ENCODE data around the gene ST3GAL2. TPM values are rescaled to one million over a fixed set of nuclear protein-coding genes. Genes with fewer than 3 reads are reported as not detected.
"Not testable (repeated sequence)": the region's sequence is repeated elsewhere in the genome, so short reads cannot be mapped to it uniquely, and the experiment has no call there.

The ST3GAL2 gene
- total RNA-seq, 4 donors from 2014 or later, result 7.1 to 16.5 (median 11.1) TPM

GRCh38 chr16:70391881-70392481 lies 46.9 kb downstream of the ST3GAL2 start:
- whole genome bisulfite sequencing, result 69% methylated on average over 6 of the region's 7 CpGs
- H3K36me3 ChIP-seq, result peaks cover 13% of the 10 kb centered on the region
- DNase-seq (ENCODE audit: low spot score in 2 of 2), result peak; percentile 86 to 91
- TF ChIP-seq CTCF (IDR thresholded peaks at IDR 0.05) (no peak), EP300 (IDR thresholded peaks at IDR 0.05) (no peak), POLR2AphosphoS5 (IDR thresholded peaks at IDR 0.05) (peak in 2 of 3 donors; percentile 40 to 87)
- peak overlapping the region; percentile 66 for H3K27ac ChIP-seq
- peaks cover 35% of the 10 kb centered on the region for H3K4me1 ChIP-seq
- no peaks in the 10 kb centered on the region for H3K9me3 ChIP-seq
- H3K27me3 ChIP-seq, result no peaks in the 10 kb centered on the region
- H3K4me3 ChIP-seq, result no peak overlapping the region

GRCh38 chr16:70391446-70391845 lies 47.5 kb downstream of the ST3GAL2 start:
- Histone ChIP-seq H3K36me3 (peaks cover 16% of the 10 kb centered on the region), H3K27ac (peak overlapping the region; percentile 66), H3K4me3 (no peak overlapping the region), H3K4me1 (peaks cover 31% of the 10 kb centered on the region), H3K27me3 (no peaks in the 10 kb centered on the region), H3K9me3 (no peaks in the 10 kb centered on the region)
- DNase-seq (ENCODE audit: low spot score in 2 of 2), result no peak
- 87% methylated on average over 3 of the region's 3 CpGs for WGBS
- TF ChIP-seq POLR2AphosphoS5 (IDR thresholded peaks at IDR 0.05), result no peak
- no peak for TF ChIP-seq POLR2A (IDR thresholded peaks at IDR 0.05)
- TF ChIP-seq CTCF (IDR thresholded peaks at IDR 0.05), result no peak
- no peak for TF ChIP-seq EP300 (IDR thresholded peaks at IDR 0.05)

GRCh38 chr16:70390774-70391173 lies 48.1 kb downstream of the ST3GAL2 start:
- Histone ChIP-seq H3K4me1 (peaks cover 29% of the 10 kb centered on the region), H3K9me3 (no peaks in the 10 kb centered on the region), H3K36me3 (peaks cover 16% of the 10 kb centered on the region), H3K4me3 (no peak overlapping the region), H3K27ac (peak overlapping the region; percentile 66), H3K27me3 (no peaks in the 10 kb centered on the region)
- no peak for TF ChIP-seq POLR2A (IDR thresholded peaks at IDR 0.05)
- TF ChIP-seq EP300 (IDR thresholded peaks at IDR 0.05), result no peak
- no peak for TF ChIP-seq CTCF (IDR thresholded peaks at IDR 0.05)
- TF ChIP-seq POLR2AphosphoS5 (IDR thresholded peaks at IDR 0.05), result no peak
- DNase-seq (ENCODE audit: low spot score in 2 of 2), result no peak
- WGBS, result 55% methylated on average over 5 of the region's 5 CpGs

GRCh38 chr16:70388006-70388680 lies 50.8 kb downstream of the ST3GAL2 start:
- Histone ChIP-seq H3K27me3 (no peaks in the 10 kb centered on the region), H3K27ac (no peak overlapping the region), H3K4me1 (peaks cover 29% of the 10 kb centered on the region), H3K36me3 (peaks cover 13% of the 10 kb centered on the region), H3K4me3 (no peak overlapping the region), H3K9me3 (no peaks in the 10 kb centered on the region)
- no peak for DNase-seq (ENCODE audit: low spot score in 2 of 2)
- no peak for TF ChIP-seq EP300 (IDR thresholded peaks at IDR 0.05)
- no peak for TF ChIP-seq POLR2A (IDR thresholded peaks at IDR 0.05)
- TF ChIP-seq POLR2AphosphoS5 (IDR thresholded peaks at IDR 0.05), result no peak
- TF ChIP-seq CTCF (IDR thresholded peaks at IDR 0.05), result no peak
- WGBS, result 85% methylated on average over 19 of the region's 19 CpGs

GRCh38 chr16:70386289-70386986 lies 52.5 kb downstream of the ST3GAL2 start:
- H3K9me3 ChIP-seq; DNase-seq (ENCODE audit: low spot score in 2 of 2); H3K27ac ChIP-seq; H3K27me3 ChIP-seq; H3K4me3 ChIP-seq: not testable (repeated sequence)
- 84% methylated on average over 20 of the region's 20 CpGs for WGBS
- H3K36me3 ChIP-seq, result peaks cover 13% of the 10 kb centered on the region
- H3K4me1 ChIP-seq, result peaks cover 23% of the 10 kb centered on the region

All from suprapubic skin (tissue), 4 donors.